Fibroblast of pulmonary artery (primary cell): ENCODE results near the gene TUBG2.

Experiments used
- DNase-seq: peaks from one replicate; pipeline ENCODE4 v3.0.0-alpha.2; 2010; ENCODE audit warnings: low read depth
- H3K4me3 ChIP-seq: replicated peaks from 2 replicates; pipeline ENCODE4 v1.5.1; 2011; ENCODE audit warnings: low read depth, mild to moderate bottlenecking, control low read depth, low read length, moderate library complexity
- TF ChIP-seq, protein P1 (sequence below): IDR thresholded peaks from 2 replicates; pipeline ENCODE4 v1.5.1; 2011; ENCODE audit warnings: mild to moderate bottlenecking, control low read depth, low read length, inconsistent platforms; ENCODE audit errors: missing control alignments

Gene TUBG2

DNA sequence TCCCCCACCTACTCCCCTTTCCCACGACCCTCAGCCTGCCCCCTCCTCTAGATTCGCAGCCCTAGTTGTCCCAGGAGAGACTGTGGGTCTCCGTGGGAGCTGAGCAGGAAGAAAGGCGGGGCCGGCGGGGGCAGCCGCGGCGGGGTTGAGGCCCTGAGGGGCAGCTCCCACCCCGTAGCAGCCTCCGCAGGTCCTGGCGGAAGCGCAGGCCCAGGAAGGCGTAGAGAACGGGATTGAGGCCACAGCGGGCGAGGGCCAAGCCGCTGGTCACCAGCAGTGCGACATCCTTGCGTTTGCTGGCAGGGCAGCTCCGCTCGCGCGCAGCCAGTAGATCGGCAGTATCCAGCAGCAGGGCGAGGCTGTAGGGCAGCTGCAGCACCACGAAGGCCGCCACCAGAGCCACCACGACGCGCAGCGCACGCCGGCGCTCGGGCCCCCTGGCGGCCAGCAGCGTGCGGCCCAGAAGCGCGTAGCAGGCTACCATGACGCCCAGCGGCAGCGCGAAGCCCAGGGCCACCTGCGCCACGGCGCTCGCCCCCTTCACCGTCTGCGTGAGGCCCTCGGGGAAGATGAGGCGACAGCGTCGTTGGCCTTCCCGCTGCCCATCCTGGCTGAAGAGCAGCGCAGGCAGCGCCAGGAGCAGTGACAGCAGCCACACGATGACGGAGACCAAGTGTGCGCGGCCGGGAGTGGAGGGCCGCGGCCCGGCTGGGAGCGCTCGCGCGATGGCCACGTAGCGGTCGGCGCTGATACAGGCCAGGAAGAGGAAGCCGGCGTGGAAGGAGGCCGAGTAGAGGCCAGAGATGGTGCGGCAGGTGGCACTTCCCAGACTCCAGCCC lies 20.6 kb downstream of the TUBG2 start:
- TF ChIP-seq, protein P1, sequence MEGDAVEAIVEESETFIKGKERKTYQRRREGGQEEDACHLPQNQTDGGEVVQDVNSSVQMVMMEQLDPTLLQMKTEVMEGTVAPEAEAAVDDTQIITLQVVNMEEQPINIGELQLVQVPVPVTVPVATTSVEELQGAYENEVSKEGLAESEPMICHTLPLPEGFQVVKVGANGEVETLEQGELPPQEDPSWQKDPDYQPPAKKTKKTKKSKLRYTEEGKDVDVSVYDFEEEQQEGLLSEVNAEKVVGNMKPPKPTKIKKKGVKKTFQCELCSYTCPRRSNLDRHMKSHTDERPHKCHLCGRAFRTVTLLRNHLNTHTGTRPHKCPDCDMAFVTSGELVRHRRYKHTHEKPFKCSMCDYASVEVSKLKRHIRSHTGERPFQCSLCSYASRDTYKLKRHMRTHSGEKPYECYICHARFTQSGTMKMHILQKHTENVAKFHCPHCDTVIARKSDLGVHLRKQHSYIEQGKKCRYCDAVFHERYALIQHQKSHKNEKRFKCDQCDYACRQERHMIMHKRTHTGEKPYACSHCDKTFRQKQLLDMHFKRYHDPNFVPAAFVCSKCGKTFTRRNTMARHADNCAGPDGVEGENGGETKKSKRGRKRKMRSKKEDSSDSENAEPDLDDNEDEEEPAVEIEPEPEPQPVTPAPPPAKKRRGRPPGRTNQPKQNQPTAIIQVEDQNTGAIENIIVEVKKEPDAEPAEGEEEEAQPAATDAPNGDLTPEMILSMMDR, result peak; percentile 37
- peak; percentile 82 for DNase-seq
- peak overlapping the region; percentile 24 for H3K4me3 ChIP-seq

DNA sequence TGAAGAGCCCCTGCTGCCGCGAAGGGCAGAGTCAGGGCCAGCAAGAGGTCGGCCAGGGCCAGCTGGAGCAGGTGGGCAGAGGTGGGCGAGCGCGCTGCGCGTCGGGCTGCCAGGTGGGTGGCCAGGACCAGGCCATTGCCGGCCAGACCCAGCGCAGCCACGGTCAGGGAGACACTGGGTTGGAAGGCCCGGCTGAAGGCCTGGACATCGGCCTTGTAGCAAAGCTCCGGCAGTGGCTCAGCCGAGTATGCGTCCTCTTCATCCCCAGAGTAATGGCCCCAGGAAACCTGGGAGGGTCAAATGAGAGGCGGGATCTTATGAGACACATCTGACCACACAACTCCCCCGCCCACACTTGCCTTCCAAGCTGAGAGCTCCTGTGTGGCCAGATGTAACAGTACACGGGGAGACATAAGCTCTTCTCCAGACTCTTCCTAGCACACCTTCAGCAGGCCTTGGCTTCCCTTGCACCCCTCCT lies 21.3 kb downstream of the TUBG2 start:
- peak overlapping the region; percentile 24 for H3K4me3 ChIP-seq
- DNase-seq, result no peak
- TF ChIP-seq, protein P1, result no peak

DNA sequence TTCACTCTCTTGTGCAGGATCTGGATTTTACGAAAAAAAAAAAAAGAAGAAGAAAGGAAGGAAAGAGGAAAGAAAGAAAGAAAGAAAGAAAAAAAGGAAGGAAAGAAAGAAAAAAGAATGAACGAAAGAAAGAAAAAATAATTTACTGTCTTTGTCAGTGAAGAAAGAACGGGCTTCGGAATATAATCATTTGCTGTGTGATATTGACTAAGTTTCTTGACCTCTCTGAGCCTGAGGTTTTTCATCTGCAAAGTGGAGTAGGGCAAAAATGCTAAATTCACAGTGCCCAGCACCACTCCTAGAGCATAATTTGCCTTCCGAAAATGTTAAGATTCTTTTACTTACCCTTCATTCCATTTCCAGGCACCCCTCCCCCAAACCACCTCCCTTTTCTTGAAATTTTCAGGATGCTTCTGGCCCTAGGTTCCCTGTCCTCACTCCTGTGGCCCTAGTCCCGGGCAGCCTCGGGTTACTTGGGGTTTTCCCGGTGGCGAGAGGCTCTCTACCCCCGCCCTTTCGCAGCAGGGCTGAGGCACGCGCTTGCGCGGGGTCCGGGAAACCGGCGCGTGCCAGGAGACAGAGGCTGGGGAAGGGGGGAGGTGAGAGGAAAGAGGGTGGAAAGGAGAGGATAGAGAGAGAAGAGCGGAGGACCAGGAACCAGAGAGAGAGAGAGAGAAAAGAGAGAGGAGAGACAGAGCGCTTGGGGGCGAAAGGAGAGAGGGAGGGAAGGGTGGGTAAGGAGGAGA lies 23.1 kb downstream of the TUBG2 start, which contains the start of gene CNTNAP1:
TSS of gene CNTNAP1 (plus strand) at position 556 of the 746 bp plus-strand sequence. CDS start 299 bp downstream, outside the sequence.
- peak within 1 kb of the TSS; percentile 74 for H3K4me3 ChIP-seq
- DNase-seq, result peak; percentile 81
- TF ChIP-seq, protein P1, result no peak

DNA sequence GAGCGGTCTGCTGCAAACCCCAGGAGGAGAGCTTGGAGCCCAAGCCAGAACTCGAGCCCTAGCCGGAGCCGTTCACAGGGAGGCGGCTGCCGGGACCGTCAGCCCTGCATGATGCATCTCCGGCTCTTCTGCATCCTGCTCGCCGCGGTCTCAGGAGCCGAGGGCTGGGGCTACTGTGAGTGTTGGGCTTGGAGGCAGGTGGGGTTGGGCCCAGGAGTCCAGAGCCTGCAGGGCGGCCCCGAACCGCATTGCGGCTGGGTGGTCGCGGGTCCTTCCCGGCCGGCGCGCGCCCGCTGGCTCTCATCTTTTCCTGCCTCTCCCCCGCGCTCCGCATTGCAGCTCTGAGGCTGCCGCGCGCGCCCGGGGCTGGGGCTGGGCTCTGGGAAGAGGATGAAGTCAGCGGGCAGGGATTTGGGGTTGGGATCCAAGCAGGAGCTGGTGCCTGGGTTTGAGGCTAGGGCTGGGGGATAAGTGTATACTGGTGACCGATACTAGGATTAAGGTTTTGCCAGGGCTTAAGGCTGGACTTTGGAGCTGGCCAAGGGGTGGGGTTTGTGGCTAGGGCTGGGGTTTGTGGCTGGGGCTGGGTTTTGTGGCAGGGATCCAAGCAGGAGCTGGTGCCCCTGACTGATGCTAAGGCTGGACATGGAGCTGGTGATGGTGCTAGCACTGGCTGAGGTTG lies 23.8 kb downstream of the TUBG2 start:
- DNase-seq, result peak; percentile 57
- TF ChIP-seq, protein P1, result no peak
- H3K4me3 ChIP-seq, result peak overlapping the region; percentile 74

DNA sequence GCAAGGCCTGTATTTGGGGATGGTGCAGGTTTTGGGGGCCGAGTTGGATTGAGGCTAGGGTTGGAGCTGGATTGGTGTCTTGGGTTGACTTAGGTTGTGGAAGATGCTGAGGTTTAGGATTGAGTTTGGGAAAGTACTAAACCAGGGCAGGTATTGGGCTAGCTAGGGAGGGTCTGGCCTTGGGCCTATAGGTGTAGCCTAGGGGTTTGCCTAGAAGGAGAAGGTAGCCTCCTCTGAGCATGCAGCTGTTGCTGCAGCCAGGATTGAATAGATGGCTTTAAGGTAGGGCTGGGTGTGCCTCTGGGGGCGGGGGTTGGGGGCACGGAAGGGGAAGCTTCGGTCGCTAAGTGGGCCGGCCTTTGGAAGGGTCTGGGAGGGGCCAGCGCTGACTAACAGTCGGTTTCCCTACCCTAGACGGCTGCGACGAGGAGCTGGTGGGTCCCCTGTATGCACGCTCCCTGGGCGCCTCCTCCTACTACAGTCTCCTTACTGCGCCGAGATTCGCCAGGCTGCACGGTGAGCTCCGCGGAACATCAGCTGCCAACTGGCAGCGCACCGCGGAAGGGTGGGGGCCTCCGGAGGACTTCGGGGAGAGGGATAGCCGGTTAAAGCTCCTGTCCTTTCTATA lies 24.4 kb downstream of the TUBG2 start:
- H3K4me3 ChIP-seq, result peak overlapping the region; percentile 74
- TF ChIP-seq, protein P1, result no peak
- no peak for DNase-seq

DNA sequence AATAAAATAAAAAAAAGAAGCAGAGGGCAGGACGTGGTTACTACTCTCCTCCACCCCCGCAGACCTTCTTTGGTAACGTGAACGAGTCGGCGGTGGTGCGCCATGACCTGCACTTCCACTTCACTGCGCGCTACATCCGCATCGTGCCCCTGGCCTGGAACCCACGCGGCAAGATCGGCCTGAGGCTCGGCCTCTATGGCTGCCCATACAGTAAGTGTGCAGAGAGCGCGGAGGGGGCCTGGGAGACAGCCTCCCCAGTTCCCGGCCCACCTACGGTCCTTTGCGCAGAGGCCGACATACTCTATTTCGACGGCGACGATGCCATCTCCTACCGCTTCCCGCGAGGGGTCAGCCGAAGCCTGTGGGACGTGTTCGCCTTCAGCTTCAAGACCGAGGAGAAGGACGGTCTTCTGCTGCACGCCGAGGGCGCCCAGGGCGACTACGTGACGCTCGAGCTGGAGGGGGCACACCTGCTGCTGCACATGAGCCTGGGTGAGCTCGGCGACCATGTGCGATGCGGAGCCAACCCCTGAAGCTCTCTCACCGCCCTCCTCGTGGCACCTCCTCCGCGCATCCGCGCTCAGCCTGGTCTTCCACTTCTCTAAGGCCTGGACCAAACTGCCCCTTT lies 26.0 kb downstream of the TUBG2 start:
- no peak for DNase-seq
- no peak overlapping the region for H3K4me3 ChIP-seq
- TF ChIP-seq, protein P1, result no peak
